HepG2 (cell line): Measurements from ENCODE around the gene NFE2L2. TPM values are rescaled to one million over a fixed set of nuclear protein-coding genes. Genes with fewer than 3 reads are reported as not detected.
A peak's percentile ranks its signal among the peaks of the same experiment; 100 is the strongest.

Source experiments
- ATAC-seq: fragments of 200-7000 bp; cut with Tn5 transposase; 3 replicates; pipeline ENCODE4 v1.9.1; 2020; ENCODE audit warnings: mild to moderate bottlenecking, moderate library complexity
- BruUV-seq: library from RNA; stranded (reverse); fragments of 400-500 nt; replicated peaks from 2 replicates; lab custom pipeline; 2021; lab: Mats Ljungman, UMichigan
- CTCF ChIA-PET: fragments of 300-600 bp; formaldehyde crosslinking; extraction: SDS; loops from one replicate; lab custom pipeline; 2021; ENCODE audit warnings: low total read pairs, inconsistent platforms, low intra/inter-chr PET ratio; lab: Yijun Ruan, JAX
- POLR2A ChIA-PET: fragments of 350-600 bp; sonication (Branson Sonifier 250); formaldehyde crosslinking; loops from one replicate; lab custom pipeline; 2020; ENCODE audit warnings: antibody characterized with exemption, inconsistent platforms; lab: Yijun Ruan, JAX
- DNase-seq: peaks from one replicate; pipeline ENCODE4 v3.0.0-alpha.2; 2015; ENCODE audit warnings: low spot score
- FAIRE-seq: peaks from 3 replicates; lab custom pipeline; 2011; peaks lifted over from hg19 to GRCh38; lab: Jason Lieb, UNC
- H2AFZ ChIP-seq: one replicate; pipeline ENCODE4 v1.6.1; 2011; ENCODE audit warnings: low read length, inconsistent platforms
- H3K27ac ChIP-seq: fragments of 300-600 bp; 3 replicates; pipeline ENCODE4 v1.8.0; 2011; ENCODE audit warnings: mixed run types, mild to moderate bottlenecking, mixed read lengths, low read length, inconsistent platforms; ENCODE audit not compliant: insufficient read depth; ENCODE audit errors: extremely low read length
- H3K27me3 ChIP-seq, 2 experiments: fragments of 200-600 bp in 1 of 2; 2 replicates in 1 of 2; 3 replicates in 1 of 2; pipeline versions ENCODE4 v1.6.0 to v1.8.0; 2011; ENCODE audit warnings: low read length in 2 of 2, mild to moderate bottlenecking in 2 of 2, moderate library complexity in 2 of 2, inconsistent platforms in 1 of 2; ENCODE audit not compliant: insufficient read depth in 2 of 2, control insufficient read depth in 1 of 2
- H3K36me3 ChIP-seq, 2 experiments: fragments of 200-600 bp in 1 of 2; replicated peaks in 1 of 2; 2 replicates in 1 of 2; 3 replicates in 1 of 2; pipeline versions ENCODE4 v1.5.1 to v1.8.0; 2011; ENCODE audit warnings: low read length in 2 of 2, inconsistent platforms in 1 of 2; ENCODE audit not compliant: insufficient read depth in 2 of 2, control insufficient read depth in 1 of 2
- H3K4me1 ChIP-seq: 2 replicates; pipeline ENCODE4 v1.5.1; 2012; ENCODE audit warnings: low read length, inconsistent platforms; ENCODE audit not compliant: insufficient read depth
- H3K4me2 ChIP-seq: 2 replicates; pipeline ENCODE4 v1.6.0; 2011; ENCODE audit warnings: low read depth, low read length, inconsistent platforms
- H3K4me3 ChIP-seq, 3 experiments: fragments of 200-600 bp in 1 of 3; sonication (generic), shearing (Covaris generic) in 1 of 3; replicated peaks in 1 of 3; 2 replicates each; pipeline ENCODE4 v1.5.1; 2011 to 2016; ENCODE audit warnings: low read length in 3 of 3, inconsistent platforms in 2 of 3, low read depth in 2 of 3, mild to moderate bottlenecking in 2 of 3, control low read depth in 1 of 3, mixed read lengths in 1 of 3; ENCODE audit not compliant: insufficient read depth in 1 of 3
- H3K79me2 ChIP-seq: one replicate; pipeline ENCODE4 v1.6.1; 2011; ENCODE audit warnings: low read length, inconsistent platforms; ENCODE audit not compliant: insufficient read depth
- H3K9ac ChIP-seq: 2 replicates; pipeline ENCODE4 v1.6.0; 2011; ENCODE audit warnings: mild to moderate bottlenecking, low read depth, low read length, inconsistent platforms; ENCODE audit not compliant: insufficient read depth
- H3K9me3 ChIP-seq: 2 replicates; pipeline ENCODE4 v1.5.1; 2012; ENCODE audit warnings: mild to moderate bottlenecking, low read length
- H4K20me1 ChIP-seq: 2 replicates; pipeline ENCODE4 v1.6.0; 2011; ENCODE audit warnings: inconsistent platforms, mild to moderate bottlenecking, low read length, moderate library complexity; ENCODE audit not compliant: insufficient read depth
- FOXC1 ChIP-seq: sonication (generic); formaldehyde crosslinking; IDR thresholded peaks from 2 replicates; pipeline ENCODE4 v1.8.0; 2022; ENCODE audit warnings: mild to moderate bottlenecking, missing genetic modification reagents, borderline replicate concordance
- HIVEP1 ChIP-seq: sonication (generic); formaldehyde crosslinking; IDR thresholded peaks from 2 replicates; pipeline ENCODE4 v1.4.0; 2020; ENCODE audit warnings: mild to moderate bottlenecking, missing genetic modification reagents
- KDM2A ChIP-seq: sonication (generic); formaldehyde crosslinking; IDR thresholded peaks from 2 replicates; pipeline ENCODE4 v1.4.0; 2020; ENCODE audit warnings: low read depth, missing genetic modification reagents, borderline replicate concordance
- KDM4B ChIP-seq: sonication (generic); formaldehyde crosslinking; IDR thresholded peaks from 2 replicates; pipeline ENCODE4 v1.4.0; 2020; ENCODE audit warnings: missing genetic modification reagents
- KDM5A ChIP-seq: fragments of 200-600 bp; sonication (generic); IDR thresholded peaks from 2 replicates; pipeline ENCODE4 v1.7.0; 2018; ENCODE audit warnings: antibody characterized with exemption, mild to moderate bottlenecking, low read length, borderline replicate concordance
- POLR2A ChIP-seq, 2 experiments: IDR thresholded peaks; 2 replicates each; pipeline ENCODE4 v1.6.1; 2011; ENCODE audit warnings: low read depth in 2 of 2, low read length in 2 of 2, mild to moderate bottlenecking in 1 of 2, moderate library complexity in 1 of 2; ENCODE audit not compliant: insufficient read depth in 1 of 2
- ZBTB7B ChIP-seq: sonication (generic); formaldehyde crosslinking; IDR thresholded peaks from 2 replicates; pipeline ENCODE4 v1.4.0; 2020; ENCODE audit warnings: missing genetic modification reagents
- ZNF605 ChIP-seq: sonication (generic); formaldehyde crosslinking; IDR thresholded peaks from 2 replicates; pipeline ENCODE4 v1.8.0; 2022; ENCODE audit warnings: mild to moderate bottlenecking, missing genetic modification reagents
- ZNF816 ChIP-seq: sonication (generic); formaldehyde crosslinking; IDR thresholded peaks from 2 replicates; pipeline ENCODE4 v1.8.0; 2022; ENCODE audit warnings: missing genetic modification reagents, mild to moderate bottlenecking, borderline replicate concordance
- WGBS: methylation state at CpG from one replicate; pipeline ENCODE4 v1.1.6; 2017; ENCODE audit warnings: low lambda C conversion rate; 5-methylcytosine and 5-hydroxymethylcytosine counted together
- in situ Hi-C: cut with HindIII; loops from 2 replicates; pipeline ENCODE4 v1.10.0; 2017; ENCODE audit warnings: low pct_unique_long_range_greater_than_20kb; ENCODE audit not compliant: extremely low pct_ligation_motif_present
- intact Hi-C: fragments of 100-400 bp; cut with micrococcal nuclease; formaldehyde crosslinking; loops from one replicate; pipeline ENCODE4 v1.10.0; 2022; ENCODE audit not compliant: unreplicated experiment
- polyA plus RNA-seq, 8 experiments: library from polyadenylated mRNA; depleted of rRNA in 3 of 8; stranded (reverse) in 7 of 8; unstranded in 1 of 8; fragments of >200 nt; fragmentation: Illumina TruSeq in 4 of 8; extraction: Trizol in 4 of 8; gene quantifications; 2 replicates each; pipeline versions ENCODE4 v1.2.1 to v1.2.3, GENCODE V29; 2011 to 2016; ENCODE audit warnings: low read depth in 4 of 8, missing spikeins in 1 of 8, mixed read lengths in 1 of 8; ENCODE audit not compliant: insufficient read depth in 1 of 8
- total RNA-seq, 5 experiments: library from RNA; depleted of rRNA; stranded (reverse); fragments of >200 nt; fragmentation: Illumina TruSeq; extraction: Trizol; gene quantifications; 2 replicates each; pipeline ENCODE4 v1.2.3, GENCODE V29; 2016; ENCODE audit warnings: low read depth in 1 of 5
- TF ChIP-seq, protein P1 (sequence below): sonication (generic); formaldehyde crosslinking; IDR thresholded peaks from 2 replicates; pipeline ENCODE4 v1.5.1; 2020; ENCODE audit warnings: mild to moderate bottlenecking, missing genetic modification reagents
- TF ChIP-seq, protein P2 (sequence below): sonication (generic); formaldehyde crosslinking; IDR thresholded peaks from 2 replicates; pipeline ENCODE4 v1.5.1; 2020; ENCODE audit warnings: missing genetic modification reagents, mild to moderate bottlenecking, borderline replicate concordance

The NFE2L2 gene
- total and polyA plus RNA-seq, 2 of the 13 experiments (the other 11 are each of a cell fraction or from before 2014, with no cell fraction given), result 84.6 to 215 TPM

GRCh38 chr2:177229442-177230242, 34.9 kb downstream of the NFE2L2 start:
- CTCF ChIA-PET, result no interaction called here
- Histone ChIP-seq H3K4me2 (no peak overlapping the region), H3K27ac (no peak overlapping the region), H3K4me1 (peaks cover 29% of the 10 kb centered on the region), H3K36me3 (peaks cover 28 to 59% of the 10 kb centered on the region in 2 experiments), H2AFZ (no peak overlapping the region), H3K9ac (no peak overlapping the region), H3K4me3 (no peak overlapping the region), H3K9me3 (no peaks in the 10 kb centered on the region), H3K79me2 (peaks cover 41% of the 10 kb centered on the region), H4K20me1 (peaks cover 45% of the 10 kb centered on the region), H3K27me3 (no peaks in the 10 kb centered on the region)
- in situ Hi-C loops, result no loop called here
- POLR2A ChIA-PET, result interaction anchor here (0.8 to 3.7 kb wide), 6 partner anchors 10 to 65 kb away, joined by 3 to 19 read pairs (median 5); partner anchors contain the start of genes HNRNPA3 and NFE2L2
- peak; percentile 12 for ATAC-seq
- no peak for DNase-seq
- FAIRE-seq, result no peak
- WGBS, result 96% methylated on average over 8 of the region's 8 CpGs
- no TSS peak for BruUV-seq
- intact Hi-C loops, result loop anchor here (10.0 kb wide), 1 partner anchor 105 kb away; no protein-coding TSS in a partner anchor
- peak; percentile 59; the same call in 1 of the 2 replicates for TF ChIP-seq ZNF605 (CRISPR knock-in tag)
- no peak for TF ChIP-seq ZBTB7B (CRISPR knock-in tag)
- no peak for TF ChIP-seq HIVEP1
- TF ChIP-seq KDM4B (CRISPR knock-in tag), result no peak
- TF ChIP-seq, protein P1, sequence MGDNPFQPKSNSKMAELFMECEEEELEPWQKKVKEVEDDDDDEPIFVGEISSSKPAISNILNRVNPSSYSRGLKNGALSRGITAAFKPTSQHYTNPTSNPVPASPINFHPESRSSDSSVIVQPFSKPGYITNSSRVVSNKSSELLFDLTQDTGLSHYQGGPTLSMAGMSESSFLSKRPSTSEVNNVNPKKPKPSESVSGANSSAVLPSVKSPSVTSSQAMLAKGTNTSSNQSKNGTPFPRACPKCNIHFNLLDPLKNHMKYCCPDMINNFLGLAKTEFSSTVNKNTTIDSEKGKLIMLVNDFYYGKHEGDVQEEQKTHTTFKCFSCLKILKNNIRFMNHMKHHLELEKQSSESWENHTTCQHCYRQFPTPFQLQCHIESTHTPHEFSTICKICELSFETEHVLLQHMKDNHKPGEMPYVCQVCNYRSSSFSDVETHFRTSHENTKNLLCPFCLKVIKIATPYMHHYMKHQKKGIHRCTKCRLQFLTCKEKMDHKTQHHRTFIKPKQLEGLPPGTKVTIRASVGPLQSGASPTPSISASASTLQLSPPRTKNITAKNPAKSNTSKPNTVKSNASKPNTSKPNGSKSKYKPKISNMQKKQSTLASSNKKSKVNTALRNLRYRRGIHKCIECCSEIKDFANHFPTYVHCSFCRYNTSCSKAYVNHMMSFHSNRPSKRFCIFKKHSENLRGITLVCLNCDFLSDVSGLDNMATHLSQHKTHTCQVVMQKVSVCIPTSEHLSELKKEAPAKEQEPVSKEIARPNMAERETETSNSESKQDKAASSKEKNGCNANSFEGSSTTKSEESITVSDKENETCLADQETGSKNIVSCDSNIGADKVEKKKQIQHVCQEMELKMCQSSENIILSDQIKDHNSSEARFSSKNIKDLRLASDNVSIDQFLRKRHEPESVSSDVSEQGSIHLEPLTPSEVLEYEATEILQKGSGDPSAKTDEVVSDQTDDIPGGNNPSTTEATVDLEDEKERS, result peak; percentile 39; the same call in 1 of the 2 replicates
- TF ChIP-seq FOXC1 (CRISPR knock-in tag), result peak; percentile 64; the same call in 1 of the 2 replicates
- 0 out of 2 replicates have a peak, but pooled peaks have one; percentile 2 for TF ChIP-seq ZNF816 (CRISPR knock-in tag)
- TF ChIP-seq, protein P2, sequence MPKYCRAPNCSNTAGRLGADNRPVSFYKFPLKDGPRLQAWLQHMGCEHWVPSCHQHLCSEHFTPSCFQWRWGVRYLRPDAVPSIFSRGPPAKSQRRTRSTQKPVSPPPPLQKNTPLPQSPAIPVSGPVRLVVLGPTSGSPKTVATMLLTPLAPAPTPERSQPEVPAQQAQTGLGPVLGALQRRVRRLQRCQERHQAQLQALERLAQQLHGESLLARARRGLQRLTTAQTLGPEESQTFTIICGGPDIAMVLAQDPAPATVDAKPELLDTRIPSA (CRISPR knock-in tag), result no peak
- TF ChIP-seq KDM2A (CRISPR knock-in tag), result 0 out of 2 replicates have a peak, but pooled peaks have one; percentile 47
- TF ChIP-seq KDM5A, result no peak
- TF ChIP-seq POLR2A (IDR thresholded peaks at IDR 0.05; ENCODE audit: insufficient read depth in 1 of 2, low read depth in 2 of 2, low read length in 2 of 2), result peak in 1 of 2 experiments; percentile 66; a peak in 2 of 4 replicates
